HepG2 (cell line): ENCODE data around the gene RCC1. TPM values are rescaled to one million over a fixed set of nuclear protein-coding genes. Genes with fewer than 3 reads are reported as not detected.
A peak's percentile ranks its signal among the peaks of the same experiment; 100 is the strongest.

Experiments used
- ATF5 ChIP-seq: sonication (generic); formaldehyde crosslinking; IDR thresholded peaks from 2 replicates; pipeline ENCODE4 v1.4.0; 2020; ENCODE audit warnings: mild to moderate bottlenecking, low read depth, missing genetic modification reagents
- EED ChIP-seq: sonication (generic); formaldehyde crosslinking; IDR thresholded peaks from 2 replicates; pipeline ENCODE4 v1.5.0; 2020; ENCODE audit warnings: mild to moderate bottlenecking, missing genetic modification reagents
- FOXJ3 ChIP-seq: sonication (generic); formaldehyde crosslinking; IDR thresholded peaks from 2 replicates; pipeline ENCODE4 v1.4.0; 2020; ENCODE audit warnings: missing genetic modification reagents, mild to moderate bottlenecking, borderline replicate concordance
- GPBP1L1 ChIP-seq: sonication (generic); formaldehyde crosslinking; IDR thresholded peaks from 2 replicates; pipeline ENCODE4 v1.5.0; 2020; ENCODE audit warnings: mild to moderate bottlenecking, missing genetic modification reagents
- JARID2 ChIP-seq: sonication (generic); formaldehyde crosslinking; IDR thresholded peaks from 2 replicates; pipeline ENCODE4 v1.8.1; 2023; ENCODE audit warnings: missing genetic modification reagents, inconsistent platforms; ENCODE audit not compliant: insufficient replicate concordance
- PREB ChIP-seq: sonication (generic); formaldehyde crosslinking; IDR thresholded peaks from 2 replicates; pipeline ENCODE4 v1.4.0; 2020; ENCODE audit warnings: missing genetic modification reagents
- RBFOX2 ChIP-seq: fragments of 200-400 bp; formaldehyde crosslinking; IDR thresholded peaks from 2 replicates; pipeline ENCODE4 v1.6.1; 2017; ENCODE audit warnings: low read depth, mild to moderate bottlenecking, low read length
- TEAD3 ChIP-seq: optimal IDR thresholded peaks from 2 replicates; pipeline ENCODE3; 2016; ENCODE audit warnings: borderline replicate concordance
- THAP11 ChIP-seq: IDR thresholded peaks from 2 replicates; pipeline ENCODE4 v1.6.1; 2016; ENCODE audit warnings: missing biosample characterization, missing genetic modification reagents
- ZEB1 ChIP-seq: IDR thresholded peaks from 2 replicates; pipeline ENCODE4 v1.6.1; 2012; ENCODE audit warnings: mild to moderate bottlenecking, low read depth, inconsistent platforms; ENCODE audit not compliant: insufficient replicate concordance
- ZFYVE20 ChIP-seq: sonication (generic); formaldehyde crosslinking; IDR thresholded peaks from 2 replicates; pipeline ENCODE4 v1.8.0; 2023; ENCODE audit warnings: low read depth, mild to moderate bottlenecking, moderate library complexity, missing genetic modification reagents, borderline replicate concordance
- ZNF138 ChIP-seq: sonication (generic); formaldehyde crosslinking; IDR thresholded peaks from 2 replicates; pipeline ENCODE4 v1.5.0; 2020; ENCODE audit warnings: mild to moderate bottlenecking, low read depth, missing genetic modification reagents
- ZNF33B ChIP-seq: sonication (generic); formaldehyde crosslinking; IDR thresholded peaks from 2 replicates; pipeline ENCODE4 v1.5.1; 2020; ENCODE audit warnings: mild to moderate bottlenecking, missing genetic modification reagents
- ZNF614 ChIP-seq: IDR thresholded peaks from 2 replicates; pipeline ENCODE4 v1.6.1; 2018; ENCODE audit warnings: missing biosample characterization, missing genetic modification reagents, inconsistent platforms, borderline replicate concordance
- ZNF687 ChIP-seq: sonication (generic); formaldehyde crosslinking; IDR thresholded peaks from 2 replicates; pipeline ENCODE4 v1.5.1; 2020; ENCODE audit warnings: mild to moderate bottlenecking, missing genetic modification reagents, moderate library complexity
- polyA plus RNA-seq, 8 experiments: library from polyadenylated mRNA; depleted of rRNA in 3 of 8; stranded (reverse) in 7 of 8; unstranded in 1 of 8; fragments of >200 nt; fragmentation: Illumina TruSeq in 4 of 8; extraction: Trizol in 4 of 8; gene quantifications; 2 replicates each; pipeline versions ENCODE4 v1.2.1 to v1.2.3, GENCODE V29; 2011 to 2016; ENCODE audit warnings: low read depth in 4 of 8, missing spikeins in 1 of 8, mixed read lengths in 1 of 8; ENCODE audit not compliant: insufficient read depth in 1 of 8
- total RNA-seq, 5 experiments: library from RNA; depleted of rRNA; stranded (reverse); fragments of >200 nt; fragmentation: Illumina TruSeq; extraction: Trizol; gene quantifications; 2 replicates each; pipeline ENCODE4 v1.2.3, GENCODE V29; 2016; ENCODE audit warnings: low read depth in 1 of 5
- TF ChIP-seq, protein P1 (sequence below): sonication (generic); formaldehyde crosslinking; conservative IDR thresholded peaks from 2 replicates; pipeline ENCODE4 v1.4.0; 2020; ENCODE audit warnings: mild to moderate bottlenecking, missing genetic modification reagents, moderate library complexity

RCC1 gene
- total and polyA plus RNA-seq, 2 of the 13 experiments (the other 11 are each of a cell fraction or from before 2014, with no cell fraction given) = 47.2 to 80.8 TPM

GRCh38 chr1:28581531-28582247, 75.8 kb downstream of the RCC1 start (continued):
- TF ChIP-seq PREB (CRISPR knock-in tag) (peak; percentile 68; the same call in 1 of the 2 replicates), ZNF687 (CRISPR knock-in tag) (peak; percentile 96), FOXJ3 (peak; percentile 69; the same call in 1 of the 2 replicates), TEAD3 (peak; percentile 59), ZFYVE20 (peak; percentile 91), ATF5 (0 out of 2 replicates have a peak, but pooled peaks have one; percentile 56), JARID2 (CRISPR knock-in tag) (no peak), EED (CRISPR knock-in tag) (peak; percentile 35; the same call in 1 of the 2 replicates), ZNF138 (CRISPR knock-in tag) (no peak), ZNF33B (CRISPR knock-in tag) (peak; percentile 87; the same call in 1 of the 2 replicates), THAP11 (CRISPR knock-in tag) (peak; percentile 100), RBFOX2 (peak; percentile 100), ZEB1 (peak; percentile 61), GPBP1L1 (CRISPR knock-in tag) (no peak), ZNF614 (peak; percentile 93)
- TF ChIP-seq, protein P1, sequence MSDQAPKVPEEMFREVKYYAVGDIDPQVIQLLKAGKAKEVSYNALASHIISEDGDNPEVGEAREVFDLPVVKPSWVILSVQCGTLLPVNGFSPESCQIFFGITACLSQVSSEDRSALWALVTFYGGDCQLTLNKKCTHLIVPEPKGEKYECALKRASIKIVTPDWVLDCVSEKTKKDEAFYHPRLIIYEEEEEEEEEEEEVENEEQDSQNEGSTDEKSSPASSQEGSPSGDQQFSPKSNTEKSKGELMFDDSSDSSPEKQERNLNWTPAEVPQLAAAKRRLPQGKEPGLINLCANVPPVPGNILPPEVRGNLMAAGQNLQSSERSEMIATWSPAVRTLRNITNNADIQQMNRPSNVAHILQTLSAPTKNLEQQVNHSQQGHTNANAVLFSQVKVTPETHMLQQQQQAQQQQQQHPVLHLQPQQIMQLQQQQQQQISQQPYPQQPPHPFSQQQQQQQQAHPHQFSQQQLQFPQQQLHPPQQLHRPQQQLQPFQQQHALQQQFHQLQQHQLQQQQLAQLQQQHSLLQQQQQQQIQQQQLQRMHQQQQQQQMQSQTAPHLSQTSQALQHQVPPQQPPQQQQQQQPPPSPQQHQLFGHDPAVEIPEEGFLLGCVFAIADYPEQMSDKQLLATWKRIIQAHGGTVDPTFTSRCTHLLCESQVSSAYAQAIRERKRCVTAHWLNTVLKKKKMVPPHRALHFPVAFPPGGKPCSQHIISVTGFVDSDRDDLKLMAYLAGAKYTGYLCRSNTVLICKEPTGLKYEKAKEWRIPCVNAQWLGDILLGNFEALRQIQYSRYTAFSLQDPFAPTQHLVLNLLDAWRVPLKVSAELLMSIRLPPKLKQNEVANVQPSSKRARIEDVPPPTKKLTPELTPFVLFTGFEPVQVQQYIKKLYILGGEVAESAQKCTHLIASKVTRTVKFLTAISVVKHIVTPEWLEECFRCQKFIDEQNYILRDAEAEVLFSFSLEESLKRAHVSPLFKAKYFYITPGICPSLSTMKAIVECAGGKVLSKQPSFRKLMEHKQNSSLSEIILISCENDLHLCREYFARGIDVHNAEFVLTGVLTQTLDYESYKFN = peak; percentile 64
